HG02678 (cell line): ENCODE data around the gene HOXD8.

Source experiments
- ATAC-seq: cut with Tn5 transposase; IDR thresholded peaks from one replicate; pipeline ENCODE4 v1.9.1; 2021; ENCODE audit warnings: mild to moderate bottlenecking, moderate library complexity; ENCODE audit not compliant: unreplicated experiment

Gene HOXD8

GRCh38 chr2:176157499-176158185 is 28.1 kb downstream of the HOXD8 start:
- ATAC-seq = no peak

- no peak for ATAC-seq
These were observed 28.7 kb downstream of the HOXD8 start for GRCh38 chr2:176158186-176158591.

GRCh38 chr2:176158855-176159662 is 29.6 kb downstream of the HOXD8 start:
- ATAC-seq = no peak

GRCh38 chr2:176159663-176160250 is 30.3 kb downstream of the HOXD8 start:
- no peak for ATAC-seq

- no peak for ATAC-seq
These were observed 30.9 kb downstream of the HOXD8 start for GRCh38 chr2:176160251-176160985.

- ATAC-seq = no peak
These were observed 31.7 kb downstream of the HOXD8 start for GRCh38 chr2:176160986-176161824.

- ATAC-seq = no peak
These were observed 32.5 kb downstream of the HOXD8 start for GRCh38 chr2:176161825-176162626.

- ATAC-seq = no peak
These were observed 33.6 kb downstream of the HOXD8 start for GRCh38 chr2:176162911-176163671.

GRCh38 chr2:176163672-176164056 is 34.2 kb downstream of the HOXD8 start:
- ATAC-seq = no peak

GRCh38 chr2:176164201-176164600 is 34.7 kb downstream of the HOXD8 start:
- ATAC-seq = no peak

GRCh38 chr2:176164611-176165369 is 35.3 kb downstream of the HOXD8 start:
- ATAC-seq = no peak

GRCh38 chr2:176165370-176166050 is 36.0 kb downstream of the HOXD8 start:
- ATAC-seq = no peak

- ATAC-seq = no peak
These were observed 36.8 kb downstream of the HOXD8 start for GRCh38 chr2:176166272-176166671.

GRCh38 chr2:176167398-176167797 is 37.9 kb downstream of the HOXD8 start:
- ATAC-seq = no peak

GRCh38 chr2:176169181-176169580 is 39.7 kb downstream of the HOXD8 start:
- ATAC-seq = no peak

GRCh38 chr2:176169711-176170110 is 40.2 kb downstream of the HOXD8 start:
- ATAC-seq = no peak

- ATAC-seq = no peak
These were observed 41.2 kb downstream of the HOXD8 start for GRCh38 chr2:176170602-176171305.
